GM19193 (cell line): ENCODE data around the gene UGT2A3.

Experiments
- POLR2A ChIP-seq: IDR thresholded peaks from 4 replicates; pipeline ENCODE4 v1.6.1; 2011; ENCODE audit not compliant: insufficient read depth, insufficient read length; ENCODE audit errors: extremely low read depth

Gene UGT2A3

GRCh38 chr4:68951078-68951805, at the start of gene UGT2A3:
UGT2A3 (minus strand) TSS chr4:68951804; CDS start chr4:68951760, 44 bp downstream.
- TF ChIP-seq POLR2A, result no peak

DNA sequence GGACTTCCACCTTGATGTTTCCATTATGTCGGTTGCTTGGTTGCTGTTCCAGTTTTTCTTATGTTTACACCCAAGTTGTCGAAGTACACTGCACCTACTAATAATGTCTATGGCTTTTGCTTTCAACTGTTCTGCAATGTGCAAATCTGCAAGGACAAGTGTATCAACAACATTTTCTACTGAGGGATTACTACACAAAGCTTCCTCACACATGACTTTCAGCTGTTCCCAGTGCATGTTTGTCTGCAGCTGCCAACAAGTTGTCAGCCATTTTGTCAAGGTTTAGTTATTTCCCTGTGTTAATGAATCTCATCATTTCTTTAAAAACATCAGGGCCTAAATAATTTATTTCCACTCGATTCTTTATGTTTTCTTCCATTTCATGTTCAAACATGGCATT, 45.4 kb upstream of the UGT2A3 start:
- TF ChIP-seq POLR2A, result no peak

GRCh38 chr4:68995292-68995691, 43.7 kb upstream of the UGT2A3 start:
- no peak for TF ChIP-seq POLR2A

- TF ChIP-seq POLR2A, result no peak
These were observed 35.4 kb upstream of the UGT2A3 start for GRCh38 chr4:68987007-68987406.

- TF ChIP-seq POLR2A, result no peak
These were observed 33.8 kb upstream of the UGT2A3 start for GRCh38 chr4:68985442-68985841.

DNA sequence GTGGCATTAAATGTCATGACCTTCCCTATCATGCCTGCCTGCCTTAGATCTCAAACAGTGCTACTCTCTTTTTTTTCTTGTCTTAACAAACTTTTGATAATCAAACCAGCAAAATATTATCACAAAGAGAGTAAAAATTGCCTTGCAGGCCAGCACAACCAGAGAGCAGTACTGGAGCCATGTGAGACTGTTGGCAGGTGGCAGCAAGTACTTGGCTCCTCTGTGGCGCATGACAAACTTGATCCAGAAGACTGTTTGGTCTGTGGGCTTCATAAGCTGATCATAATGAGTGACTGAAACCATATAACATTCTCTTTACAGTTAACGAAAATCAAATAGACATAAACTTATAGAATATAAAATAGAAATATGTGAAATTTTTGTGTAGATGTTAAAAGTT, 33.3 kb upstream of the UGT2A3 start:
- TF ChIP-seq POLR2A, result no peak

DNA sequence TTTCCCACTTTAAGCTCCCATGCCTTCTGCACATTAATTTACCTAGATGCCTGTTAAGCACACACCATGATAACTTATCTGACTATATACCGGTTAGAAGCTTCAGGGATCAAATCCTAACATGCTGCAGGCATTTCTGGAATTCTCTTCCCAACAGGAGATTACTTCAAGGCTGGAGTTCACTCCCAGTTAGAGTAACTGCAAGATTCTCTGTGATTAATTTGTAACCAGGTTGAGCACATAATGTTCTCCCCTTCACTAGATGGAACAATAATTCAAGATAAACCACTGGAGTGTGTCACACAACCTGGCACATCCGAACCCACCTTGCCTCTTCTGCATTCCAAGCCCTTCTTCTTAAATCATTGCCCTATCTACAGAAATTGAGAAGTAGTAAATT, 11.8 kb upstream of the UGT2A3 start:
- no peak for TF ChIP-seq POLR2A

DNA sequence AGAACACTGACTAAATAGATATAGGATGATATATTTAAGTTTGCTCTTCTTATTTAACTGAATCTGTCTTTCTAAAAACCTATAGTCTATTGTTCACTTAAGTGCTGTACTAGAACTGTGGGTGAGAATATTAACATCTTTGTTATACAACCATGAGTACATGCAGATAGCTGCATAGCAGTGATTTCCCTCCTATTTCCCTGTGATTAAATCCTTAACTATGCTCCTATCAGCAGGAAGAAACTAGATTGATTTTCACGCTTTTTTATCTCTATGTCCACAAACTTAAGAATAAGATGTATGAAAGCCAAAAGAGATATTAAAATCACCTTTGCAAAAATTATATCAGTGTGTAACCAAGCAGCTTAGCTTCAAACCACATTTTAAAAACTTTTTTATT, 11.3 kb upstream of the UGT2A3 start:
- TF ChIP-seq POLR2A, result no peak

GRCh38 chr4:68960294-68961163, 8.9 kb upstream of the UGT2A3 start:
- TF ChIP-seq POLR2A, result no peak

DNA sequence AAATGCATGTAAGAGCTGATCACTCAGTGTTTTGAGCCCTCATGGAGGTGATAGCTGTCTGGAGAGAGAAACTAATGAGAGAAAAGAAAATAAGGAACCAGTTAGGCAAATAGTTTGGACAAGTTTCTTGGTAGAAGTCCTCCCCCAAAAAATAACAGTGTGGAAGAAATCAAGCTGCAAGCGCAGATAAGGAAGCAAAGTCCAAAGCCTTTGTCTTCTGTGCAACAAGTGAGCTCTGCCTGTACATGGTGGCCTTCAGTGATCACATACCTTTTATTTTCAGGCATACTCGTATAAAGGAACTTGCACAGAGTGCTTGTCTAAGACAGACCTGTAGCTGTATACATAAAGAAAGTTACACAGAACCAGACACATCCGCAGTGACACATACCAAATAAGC, 2.5 kb upstream of the UGT2A3 start:
- no peak for TF ChIP-seq POLR2A

DNA sequence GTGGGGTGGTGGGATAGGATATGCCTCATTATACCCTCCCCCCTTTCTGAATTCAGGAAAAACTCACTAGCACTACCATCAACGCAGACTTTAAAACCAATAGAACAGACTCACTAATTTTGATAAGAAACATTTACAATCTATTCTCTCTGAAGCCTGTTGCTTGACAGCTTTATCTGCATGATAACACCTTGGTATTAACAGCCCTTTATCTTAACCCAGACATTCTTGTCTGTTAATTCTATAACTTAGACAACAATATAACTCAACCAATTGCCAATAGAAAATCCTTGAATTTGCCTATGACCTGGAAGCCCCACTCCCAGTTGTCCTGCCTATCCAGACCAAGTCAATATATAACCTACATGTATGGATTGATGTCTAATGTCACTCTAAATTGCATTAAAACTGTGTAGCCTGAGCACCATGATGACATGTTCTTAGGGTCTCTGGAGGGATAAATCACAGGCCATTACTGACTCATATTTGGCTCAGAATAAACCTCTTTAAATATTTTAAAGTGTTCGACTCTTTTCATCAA, 1.5 kb upstream of the UGT2A3 start:
- TF ChIP-seq POLR2A, result no peak

- TF ChIP-seq POLR2A, result no peak
These were observed 392 bp upstream of the UGT2A3 start for GRCh38 chr4:68951806-68952585.

- no peak for TF ChIP-seq POLR2A
These were observed 1.6 kb downstream of the UGT2A3 start for GRCh38 chr4:68950033-68950432.

DNA sequence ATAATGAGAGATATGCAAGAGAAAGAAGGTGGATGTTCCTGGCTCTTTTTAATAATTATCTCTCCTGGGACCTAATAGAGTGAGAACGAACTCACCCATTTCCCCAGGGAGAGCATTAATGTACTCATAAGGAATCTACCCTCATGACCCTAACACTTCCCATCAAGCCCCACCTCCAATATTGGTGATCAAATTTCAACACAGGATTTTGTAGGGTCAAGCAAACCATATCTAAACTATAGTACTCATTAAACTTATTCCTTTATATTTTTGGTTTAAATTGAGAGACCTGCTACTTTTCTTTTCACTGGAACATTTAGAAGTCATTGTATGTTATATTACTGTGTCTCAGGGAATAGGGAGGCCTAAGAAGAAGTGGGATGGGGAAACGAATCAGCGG, 2.6 kb downstream of the UGT2A3 start:
- TF ChIP-seq POLR2A, result no peak
